ENCODE data around the gene TENT4B.

The TENT4B gene

DNA sequence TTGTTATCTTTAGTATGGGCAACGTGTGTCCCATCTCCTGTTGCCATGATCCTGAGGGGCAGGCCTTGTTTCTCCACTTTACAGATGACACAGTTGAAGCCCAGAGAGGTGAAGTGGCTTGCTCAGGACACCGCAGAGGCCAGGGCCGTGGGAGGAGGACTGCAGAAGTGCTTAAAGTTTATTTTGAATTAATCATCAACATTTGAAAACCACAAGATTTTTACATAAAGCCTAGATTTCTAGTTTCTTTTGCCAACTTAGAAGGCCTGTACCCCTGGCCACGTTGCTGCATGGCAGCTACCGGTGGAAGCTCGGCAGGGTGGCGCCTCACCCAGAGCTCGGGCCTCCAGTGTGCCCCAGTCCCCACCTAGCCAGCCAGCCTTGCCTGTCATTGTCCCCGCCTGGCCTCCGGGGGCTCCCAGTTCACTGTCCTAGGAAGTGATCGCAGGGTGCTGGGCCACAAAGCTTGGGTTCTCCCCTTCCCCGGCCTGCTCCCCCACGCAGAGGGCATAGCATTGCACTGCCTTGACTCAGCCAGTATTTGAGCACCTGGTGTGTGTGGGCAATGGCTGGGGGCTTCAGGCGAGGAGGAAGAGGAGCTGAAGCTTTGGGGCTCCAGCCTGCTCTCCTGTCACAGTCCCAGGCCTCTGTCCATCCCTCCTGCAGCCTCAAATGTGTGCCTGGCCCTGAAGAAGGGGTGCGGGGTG is 98.4 kb downstream of the TENT4B start:
- no peak overlapping the region for H3K4me2 ChIP-seq (ENCODE audit: low read length)
- H3K79me2 ChIP-seq (ENCODE audit: control insufficient read depth, low read length) = no peaks in the 10 kb centered on the region

GRCh38 chr16:50252082-50252611 is 99.0 kb downstream of the TENT4B start:
- TF ChIP-seq EZH2phosphoT487 (IDR thresholded peaks at IDR 0.05; ENCODE audit: borderline replicate concordance, low read length) (no peak), CTCF (IDR thresholded peaks at IDR 0.05; ENCODE audit: low read depth, low read length, poor library complexity, severe bottlenecking) (no peak)
- H3K79me2 ChIP-seq (ENCODE audit: control insufficient read depth, low read length) = no peaks in the 10 kb centered on the region

More for the DNA sequence above, 98.4 kb downstream of the TENT4B start:
- Histone ChIP-seq H3K9me3 (ENCODE audit: control insufficient read depth, insufficient read depth, low read length) (no peaks in the 10 kb centered on the region), H3K4me1 (ENCODE audit: control insufficient read depth, low read length) (peaks cover 6% of the 10 kb centered on the region), H4K20me1 (ENCODE audit: control insufficient read depth, insufficient read depth, low read depth, low read length) (no peaks in the 10 kb centered on the region), H3K36me3 (ENCODE audit: control insufficient read depth, low read length) (no peaks in the 10 kb centered on the region), H3K27me3 (ENCODE audit: control insufficient read depth, low read length) (peaks cover 22% of the 10 kb centered on the region), H3K9me2 (replicated peaks; ENCODE audit: control insufficient read depth, low read length) (no peaks in the 10 kb centered on the region), H3F3A (ENCODE audit: control insufficient read depth, insufficient read depth) (no peaks in the 10 kb centered on the region), H3K27ac (ENCODE audit: low read depth, low read length) (no peak overlapping the region), H3K4me3 (ENCODE audit: low read length) (no peak overlapping the region)
- TF ChIP-seq EZH2phosphoT487 (IDR thresholded peaks at IDR 0.05; ENCODE audit: borderline replicate concordance, low read length) = no peak
- TF ChIP-seq CTCF (IDR thresholded peaks at IDR 0.05; ENCODE audit: low read depth, low read length, poor library complexity, severe bottlenecking) = no peak

DNA sequence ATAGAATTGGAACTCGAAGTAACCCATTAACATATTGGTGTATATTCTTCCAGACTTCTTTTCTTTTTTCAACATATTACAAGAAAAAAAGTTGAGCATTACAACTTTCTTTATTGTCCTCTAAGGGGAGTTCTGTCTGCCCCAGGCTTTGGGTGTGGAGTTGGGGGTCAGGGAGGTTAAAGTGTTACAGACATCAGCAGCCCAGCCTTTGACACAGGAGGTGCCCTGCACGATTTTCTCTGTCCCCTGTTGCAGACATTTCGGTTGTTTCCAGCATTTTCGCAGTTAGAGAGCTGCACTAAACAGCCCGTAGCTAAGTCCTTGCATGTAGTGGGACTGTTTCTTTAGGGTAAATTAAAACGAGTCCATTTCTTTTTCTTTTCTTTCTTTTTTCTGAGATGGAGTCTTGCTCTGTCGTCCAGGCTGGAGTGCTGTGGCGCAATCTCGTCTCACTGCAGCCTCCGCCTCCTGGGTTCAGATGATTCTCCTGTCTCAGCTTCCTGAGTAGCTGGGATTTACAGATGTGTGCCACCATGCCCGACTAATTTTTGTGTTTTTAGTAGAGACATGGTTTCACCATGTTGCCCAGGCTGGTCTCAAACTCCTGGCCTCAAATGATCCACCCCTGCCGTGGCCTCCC is 99.9 kb downstream of the TENT4B start:
- H3K4me3 ChIP-seq (ENCODE audit: low read length) = no peak overlapping the region
- no peak overlapping the region for H3K4me2 ChIP-seq (ENCODE audit: low read length)
- no peaks in the 10 kb centered on the region for H3F3A ChIP-seq (ENCODE audit: control insufficient read depth, insufficient read depth)
- no peak overlapping the region for H3K27ac ChIP-seq (ENCODE audit: low read depth, low read length)
- no peaks in the 10 kb centered on the region for H3K9me2 ChIP-seq (replicated peaks; ENCODE audit: control insufficient read depth, low read length)
- TF ChIP-seq CTCF (IDR thresholded peaks at IDR 0.05; ENCODE audit: low read depth, low read length, poor library complexity, severe bottlenecking) (no peak), EZH2phosphoT487 (IDR thresholded peaks at IDR 0.05; ENCODE audit: borderline replicate concordance, low read length) (no peak)
- H3K27me3 ChIP-seq (ENCODE audit: control insufficient read depth, low read length) = peaks cover 16% of the 10 kb centered on the region
- no peaks in the 10 kb centered on the region for H4K20me1 ChIP-seq (ENCODE audit: control insufficient read depth, insufficient read depth, low read depth, low read length)
- H3K4me1 ChIP-seq (ENCODE audit: control insufficient read depth, low read length) = peaks cover 9% of the 10 kb centered on the region
- H3K9me3 ChIP-seq (ENCODE audit: control insufficient read depth, insufficient read depth, low read length) = no peaks in the 10 kb centered on the region
- H3K79me2 ChIP-seq (ENCODE audit: control insufficient read depth, low read length) = no peaks in the 10 kb centered on the region
- no peaks in the 10 kb centered on the region for H3K36me3 ChIP-seq (ENCODE audit: control insufficient read depth, low read length)

More at GRCh38 chr16:50252082-50252611, 99.0 kb downstream of the TENT4B start:
- Histone ChIP-seq H3K27me3 (ENCODE audit: control insufficient read depth, low read length) (peaks cover 16% of the 10 kb centered on the region), H3K27ac (ENCODE audit: low read depth, low read length) (no peak overlapping the region), H3F3A (ENCODE audit: control insufficient read depth, insufficient read depth) (no peaks in the 10 kb centered on the region), H3K4me1 (ENCODE audit: control insufficient read depth, low read length) (peaks cover 9% of the 10 kb centered on the region), H3K9me2 (replicated peaks; ENCODE audit: control insufficient read depth, low read length) (no peaks in the 10 kb centered on the region), H3K36me3 (ENCODE audit: control insufficient read depth, low read length) (no peaks in the 10 kb centered on the region), H4K20me1 (ENCODE audit: control insufficient read depth, insufficient read depth, low read depth, low read length) (no peaks in the 10 kb centered on the region), H3K9me3 (ENCODE audit: control insufficient read depth, insufficient read depth, low read length) (no peaks in the 10 kb centered on the region), H3K4me3 (ENCODE audit: low read length) (no peak overlapping the region), H3K4me2 (ENCODE audit: low read length) (no peak overlapping the region)
